HEK293 (cell line): ENCODE results near the gene KIAA1755.

Source experiments
- CTCF ChIA-PET: fragments of 350-600 bp; formaldehyde crosslinking; extraction: SDS; loops from one replicate; lab custom pipeline; 2021; ENCODE audit warnings: antibody characterized with exemption; lab: Yijun Ruan, JAX
- POLR2A ChIA-PET: fragments of 300-600 bp; formaldehyde crosslinking; extraction: SDS; loops from one replicate; lab custom pipeline; 2020; ENCODE audit warnings: antibody characterized with exemption, inconsistent platforms; lab: Yijun Ruan, JAX
- H3K27ac ChIP-seq: fragments of 200-500 bp; sonication (Bioruptor generic); 2 replicates; pipeline ENCODE4 v1.5.1; 2014; ENCODE audit warnings: low read depth, low read length, control low read depth, inconsistent platforms; ENCODE audit errors: extremely low read depth
- H3K36me3 ChIP-seq, 2 experiments: fragments of 200-500 bp in 1 of 2; sonication (Bioruptor generic) in 1 of 2; 1 replicate in 1 of 2; 2 replicates in 1 of 2; pipeline ENCODE4 v1.5.1; 2014 to 2017; ENCODE audit warnings: inconsistent platforms in 2 of 2, low read length in 2 of 2; ENCODE audit not compliant: control insufficient read depth in 2 of 2, insufficient read depth in 1 of 2
- H3K4me1 ChIP-seq: fragments of 200-500 bp; sonication (Bioruptor generic); 2 replicates; pipeline ENCODE4 v1.5.1; 2014; ENCODE audit warnings: mild to moderate bottlenecking, low read length, inconsistent platforms; ENCODE audit not compliant: control insufficient read depth, insufficient read depth
- H3K4me3 ChIP-seq: 2 replicates; pipeline ENCODE4 v1.5.1; 2011; ENCODE audit warnings: low read depth, mild to moderate bottlenecking, control low read depth, low read length, moderate library complexity
- H3K9me3 ChIP-seq: fragments of 200-500 bp; sonication (Bioruptor generic); 2 replicates; pipeline ENCODE4 v1.5.1; 2014; ENCODE audit warnings: low read depth, low read length, inconsistent platforms; ENCODE audit not compliant: control insufficient read depth, insufficient read depth
- SCRT2 ChIP-seq: fragments of 450-650 bp; formaldehyde crosslinking; IDR thresholded peaks from 2 replicates; pipeline ENCODE4 v1.5.1; 2016; ENCODE audit warnings: missing biosample characterization, missing genetic modification characterization
- ZNF114 ChIP-seq: fragments of 450-650 bp; formaldehyde crosslinking; IDR thresholded peaks from 2 replicates; pipeline ENCODE4 v1.5.0; 2017; ENCODE audit warnings: missing biosample characterization, missing genetic modification characterization
- ZNF221 ChIP-seq: fragments of 450-650 bp; formaldehyde crosslinking; IDR thresholded peaks from 2 replicates; pipeline ENCODE4 v1.5.1; 2017; ENCODE audit warnings: missing biosample characterization, missing genetic modification characterization, borderline replicate concordance
- ZNF23 ChIP-seq: fragments of 450-650 bp; formaldehyde crosslinking; IDR thresholded peaks from 2 replicates; pipeline ENCODE4 v1.5.1; 2016; ENCODE audit warnings: missing biosample characterization, missing genetic modification characterization, borderline replicate concordance
- ZNF248 ChIP-seq: fragments of 450-650 bp; formaldehyde crosslinking; IDR thresholded peaks from 2 replicates; pipeline ENCODE4 v1.5.1; 2017; ENCODE audit warnings: missing biosample characterization, missing genetic modification characterization
- ZNF394 ChIP-seq: fragments of 450-650 bp; formaldehyde crosslinking; IDR thresholded peaks from 2 replicates; pipeline ENCODE4 v1.5.1; 2016; ENCODE audit warnings: missing biosample characterization, missing genetic modification characterization, mild to moderate bottlenecking, moderate library complexity, borderline replicate concordance
- ZNF514 ChIP-seq: fragments of 450-650 bp; formaldehyde crosslinking; IDR thresholded peaks from 2 replicates; pipeline ENCODE4 v1.5.1; 2016; ENCODE audit warnings: missing biosample characterization, missing genetic modification characterization
- ZNF530 ChIP-seq: fragments of 450-650 bp; formaldehyde crosslinking; IDR thresholded peaks from 2 replicates; pipeline ENCODE4 v1.5.1; 2016; ENCODE audit warnings: low read depth, missing biosample characterization, missing genetic modification characterization
- ZNF549 ChIP-seq: fragments of 450-650 bp; IDR thresholded peaks from 2 replicates; pipeline ENCODE4 v1.5.1; 2018; ENCODE audit warnings: missing biosample characterization, missing genetic modification characterization, mild to moderate bottlenecking, inconsistent platforms, moderate library complexity
- ZNF654 ChIP-seq: fragments of 450-650 bp; formaldehyde crosslinking; IDR thresholded peaks from 2 replicates; pipeline ENCODE4 v1.5.1; 2016; ENCODE audit warnings: low read depth, missing biosample characterization, missing genetic modification characterization
- ZNF792 ChIP-seq: fragments of 450-650 bp; formaldehyde crosslinking; IDR thresholded peaks from 2 replicates; pipeline ENCODE4 v1.5.1; 2016; ENCODE audit warnings: missing biosample characterization, missing genetic modification characterization
- TF ChIP-seq, protein P1 (sequence below): fragments of 450-650 bp; formaldehyde crosslinking; IDR thresholded peaks from 2 replicates; pipeline ENCODE4 v1.5.1; 2017; ENCODE audit warnings: missing biosample characterization, missing genetic modification characterization
- TF ChIP-seq, protein P2 (sequence below): fragments of 450-650 bp; formaldehyde crosslinking; IDR thresholded peaks from 2 replicates; pipeline ENCODE4 v1.5.1; 2016; ENCODE audit warnings: missing biosample characterization, missing genetic modification characterization
- TF ChIP-seq, protein P3 (sequence below): fragments of 450-650 bp; formaldehyde crosslinking; IDR thresholded peaks from 2 replicates; pipeline ENCODE4 v1.5.1; 2016; ENCODE audit warnings: missing biosample characterization, missing genetic modification characterization
- TF ChIP-seq, protein P4 (sequence below): fragments of 450-650 bp; formaldehyde crosslinking; IDR thresholded peaks from 2 replicates; pipeline ENCODE4 v1.5.1; 2016; ENCODE audit warnings: missing biosample characterization, missing genetic modification characterization, borderline replicate concordance
- TF ChIP-seq, protein P5 (sequence below): fragments of 450-650 bp; formaldehyde crosslinking; IDR thresholded peaks from 2 replicates; pipeline ENCODE4 v1.5.1; 2016; ENCODE audit warnings: missing biosample characterization, missing genetic modification characterization

Gene KIAA1755

DNA sequence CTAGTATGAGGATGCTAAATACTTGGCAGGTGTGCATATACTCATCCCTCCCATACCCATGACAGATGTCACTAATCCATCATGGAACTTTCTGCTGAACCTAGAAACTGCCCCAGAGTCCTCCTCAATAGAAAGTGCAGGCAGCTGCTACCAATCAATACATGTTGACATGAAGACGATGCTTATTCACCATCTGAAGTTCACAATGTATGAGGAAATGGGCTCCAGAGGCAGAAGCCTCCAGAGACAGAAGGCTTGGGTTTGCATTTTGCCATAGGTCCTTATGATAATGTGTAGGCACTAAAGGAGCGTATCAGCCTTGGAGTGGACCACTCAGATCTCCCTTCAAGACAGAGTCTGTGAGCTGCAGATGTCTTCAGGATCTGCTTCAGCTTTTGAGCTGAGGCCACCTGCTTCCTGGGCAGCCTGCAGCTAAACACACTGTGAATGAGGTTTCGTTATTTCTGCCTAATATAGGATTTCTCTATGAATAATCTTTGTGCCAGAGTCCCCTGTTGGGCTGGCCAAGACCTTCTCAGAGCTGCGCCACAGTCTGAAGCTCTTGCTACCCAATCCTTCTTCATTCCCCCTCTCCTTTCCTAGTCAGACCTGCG is 7.5 kb upstream of the KIAA1755 start:
- Histone ChIP-seq H3K27ac (no peak overlapping the region), H3K4me3 (no peak overlapping the region), H3K9me3 (no peaks in the 10 kb centered on the region), H3K36me3 (no peaks in the 10 kb centered on the region), H3K4me1 (no peaks in the 10 kb centered on the region)
- ChIA-PET CTCF (no interaction called here), POLR2A (no interaction called here)
- TF ChIP-seq, protein P1, sequence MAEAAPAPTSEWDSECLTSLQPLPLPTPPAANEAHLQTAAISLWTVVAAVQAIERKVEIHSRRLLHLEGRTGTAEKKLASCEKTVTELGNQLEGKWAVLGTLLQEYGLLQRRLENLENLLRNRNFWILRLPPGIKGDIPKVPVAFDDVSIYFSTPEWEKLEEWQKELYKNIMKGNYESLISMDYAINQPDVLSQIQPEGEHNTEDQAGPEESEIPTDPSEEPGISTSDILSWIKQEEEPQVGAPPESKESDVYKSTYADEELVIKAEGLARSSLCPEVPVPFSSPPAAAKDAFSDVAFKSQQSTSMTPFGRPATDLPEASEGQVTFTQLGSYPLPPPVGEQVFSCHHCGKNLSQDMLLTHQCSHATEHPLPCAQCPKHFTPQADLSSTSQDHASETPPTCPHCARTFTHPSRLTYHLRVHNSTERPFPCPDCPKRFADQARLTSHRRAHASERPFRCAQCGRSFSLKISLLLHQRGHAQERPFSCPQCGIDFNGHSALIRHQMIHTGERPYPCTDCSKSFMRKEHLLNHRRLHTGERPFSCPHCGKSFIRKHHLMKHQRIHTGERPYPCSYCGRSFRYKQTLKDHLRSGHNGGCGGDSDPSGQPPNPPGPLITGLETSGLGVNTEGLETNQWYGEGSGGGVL, result no peak
- TF ChIP-seq, protein P2, sequence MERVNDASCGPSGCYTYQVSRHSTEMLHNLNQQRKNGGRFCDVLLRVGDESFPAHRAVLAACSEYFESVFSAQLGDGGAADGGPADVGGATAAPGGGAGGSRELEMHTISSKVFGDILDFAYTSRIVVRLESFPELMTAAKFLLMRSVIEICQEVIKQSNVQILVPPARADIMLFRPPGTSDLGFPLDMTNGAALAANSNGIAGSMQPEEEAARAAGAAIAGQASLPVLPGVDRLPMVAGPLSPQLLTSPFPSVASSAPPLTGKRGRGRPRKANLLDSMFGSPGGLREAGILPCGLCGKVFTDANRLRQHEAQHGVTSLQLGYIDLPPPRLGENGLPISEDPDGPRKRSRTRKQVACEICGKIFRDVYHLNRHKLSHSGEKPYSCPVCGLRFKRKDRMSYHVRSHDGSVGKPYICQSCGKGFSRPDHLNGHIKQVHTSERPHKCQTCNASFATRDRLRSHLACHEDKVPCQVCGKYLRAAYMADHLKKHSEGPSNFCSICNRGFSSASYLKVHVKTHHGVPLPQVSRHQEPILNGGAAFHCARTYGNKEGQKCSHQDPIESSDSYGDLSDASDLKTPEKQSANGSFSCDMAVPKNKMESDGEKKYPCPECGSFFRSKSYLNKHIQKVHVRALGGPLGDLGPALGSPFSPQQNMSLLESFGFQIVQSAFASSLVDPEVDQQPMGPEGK, result no peak

DNA sequence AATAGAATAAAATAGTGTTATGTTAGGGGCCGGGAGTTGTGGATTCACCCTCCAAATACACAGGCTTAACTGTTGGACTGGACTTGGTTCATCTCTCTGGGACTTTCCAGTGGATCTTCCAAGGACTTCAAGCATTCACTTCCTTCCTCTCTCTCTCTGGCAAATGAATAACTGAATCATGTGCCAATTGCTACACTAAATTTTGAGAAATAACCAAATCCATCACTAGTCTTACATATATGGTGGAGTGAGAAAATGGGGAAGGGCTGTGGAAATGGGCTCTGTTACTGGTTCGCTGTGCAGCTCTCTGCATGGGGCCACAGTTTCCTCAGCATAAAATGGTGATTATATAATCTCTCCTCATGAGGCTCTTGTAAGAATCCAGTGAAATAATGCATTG is 6.8 kb upstream of the KIAA1755 start:
- Histone ChIP-seq H3K4me3 (no peak overlapping the region), H3K36me3 (no peaks in the 10 kb centered on the region), H3K27ac (no peak overlapping the region), H3K4me1 (no peaks in the 10 kb centered on the region), H3K9me3 (no peaks in the 10 kb centered on the region)
- ChIA-PET POLR2A (no interaction called here), CTCF (no interaction called here)
- no peak for TF ChIP-seq ZNF530 (tag by site-specific recombination)
- no peak for TF ChIP-seq ZNF394 (tag by site-specific recombination)
- no peak for TF ChIP-seq ZNF114

DNA sequence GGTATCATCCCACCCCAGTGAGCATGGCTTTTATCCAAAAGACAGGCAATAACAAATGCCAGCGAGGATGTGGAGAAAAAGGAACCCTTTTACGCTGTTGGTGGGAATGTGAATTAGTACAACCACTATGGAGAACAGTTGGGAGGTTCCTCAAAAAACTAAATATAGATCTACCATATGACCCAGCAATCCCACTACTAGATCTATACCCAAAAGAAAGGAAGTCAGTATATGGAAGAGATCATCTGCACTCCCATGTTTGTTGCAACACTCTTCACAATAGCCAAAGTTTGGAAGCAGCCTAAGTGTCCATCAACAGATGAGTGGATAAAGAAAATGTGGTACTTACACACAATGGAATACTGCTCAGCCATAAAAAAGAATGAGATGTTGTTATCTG is 5.9 kb upstream of the KIAA1755 start:
- Histone ChIP-seq H3K27ac (no peak overlapping the region), H3K36me3 (no peaks in the 10 kb centered on the region), H3K9me3 (no peaks in the 10 kb centered on the region), H3K4me3 (no peak overlapping the region), H3K4me1 (no peaks in the 10 kb centered on the region)
- POLR2A ChIA-PET, result no interaction called here
- TF ChIP-seq ZNF248 (tag by site-specific recombination), result no peak
- no peak for TF ChIP-seq ZNF221 (tag by site-specific recombination)
- TF ChIP-seq, protein P3, sequence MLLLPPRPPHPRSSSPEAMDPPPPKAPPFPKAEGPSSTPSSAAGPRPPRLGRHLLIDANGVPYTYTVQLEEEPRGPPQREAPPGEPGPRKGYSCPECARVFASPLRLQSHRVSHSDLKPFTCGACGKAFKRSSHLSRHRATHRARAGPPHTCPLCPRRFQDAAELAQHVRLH (tag by site-specific recombination), result no peak
- TF ChIP-seq, protein P4, sequence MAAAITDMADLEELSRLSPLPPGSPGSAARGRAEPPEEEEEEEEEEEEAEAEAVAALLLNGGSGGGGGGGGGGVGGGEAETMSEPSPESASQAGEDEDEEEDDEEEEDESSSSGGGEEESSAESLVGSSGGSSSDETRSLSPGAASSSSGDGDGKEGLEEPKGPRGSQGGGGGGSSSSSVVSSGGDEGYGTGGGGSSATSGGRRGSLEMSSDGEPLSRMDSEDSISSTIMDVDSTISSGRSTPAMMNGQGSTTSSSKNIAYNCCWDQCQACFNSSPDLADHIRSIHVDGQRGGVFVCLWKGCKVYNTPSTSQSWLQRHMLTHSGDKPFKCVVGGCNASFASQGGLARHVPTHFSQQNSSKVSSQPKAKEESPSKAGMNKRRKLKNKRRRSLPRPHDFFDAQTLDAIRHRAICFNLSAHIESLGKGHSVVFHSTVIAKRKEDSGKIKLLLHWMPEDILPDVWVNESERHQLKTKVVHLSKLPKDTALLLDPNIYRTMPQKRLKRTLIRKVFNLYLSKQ (tag by site-specific recombination), result no peak
- TF ChIP-seq, protein P5, sequence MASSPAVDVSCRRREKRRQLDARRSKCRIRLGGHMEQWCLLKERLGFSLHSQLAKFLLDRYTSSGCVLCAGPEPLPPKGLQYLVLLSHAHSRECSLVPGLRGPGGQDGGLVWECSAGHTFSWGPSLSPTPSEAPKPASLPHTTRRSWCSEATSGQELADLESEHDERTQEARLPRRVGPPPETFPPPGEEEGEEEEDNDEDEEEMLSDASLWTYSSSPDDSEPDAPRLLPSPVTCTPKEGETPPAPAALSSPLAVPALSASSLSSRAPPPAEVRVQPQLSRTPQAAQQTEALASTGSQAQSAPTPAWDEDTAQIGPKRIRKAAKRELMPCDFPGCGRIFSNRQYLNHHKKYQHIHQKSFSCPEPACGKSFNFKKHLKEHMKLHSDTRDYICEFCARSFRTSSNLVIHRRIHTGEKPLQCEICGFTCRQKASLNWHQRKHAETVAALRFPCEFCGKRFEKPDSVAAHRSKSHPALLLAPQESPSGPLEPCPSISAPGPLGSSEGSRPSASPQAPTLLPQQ, result no peak
- no peak for TF ChIP-seq ZNF549 (tag by site-specific recombination)
- no peak for TF ChIP-seq ZNF792 (tag by site-specific recombination)
- TF ChIP-seq SCRT2, result no peak
- TF ChIP-seq ZNF23 (tag by site-specific recombination), result no peak
- TF ChIP-seq ZNF654 (tag by site-specific recombination), result no peak
- no peak for TF ChIP-seq ZNF514
- CTCF ChIA-PET, result no interaction called here
